Cerebellar cortex (tissue), 1 donor: ENCODE measurements around the gene HEG1.
A peak's percentile ranks its signal among the peaks of the same experiment; 100 is the strongest.
"Not testable (repeated sequence)": the region's sequence is repeated elsewhere in the genome, so short reads cannot be mapped to it uniquely, and the experiment has no call there.

Experiments used
- DNase-seq: peaks from one replicate; pipeline ENCODE4 v3.0.0-alpha.2; 2015; ENCODE audit warnings: low spot score

The HEG1 gene

GRCh38 chr3:125055913-125056745, at the start of gene HEG1:
Gene HEG1, minus strand, starts transcription at chr3:125055997. Its CDS starts 107 bp downstream, at chr3:125055890.
- DNase-seq, result peak; percentile 19

- no peak for DNase-seq
These were observed 49.3 kb upstream of the HEG1 start for GRCh38 chr3:125105116-125105515.

GRCh38 chr3:125104639-125105038, 48.8 kb upstream of the HEG1 start:
- DNase-seq, result no peak

GRCh38 chr3:125103406-125103805, 47.6 kb upstream of the HEG1 start:
- no peak for DNase-seq

- no peak for DNase-seq
These were observed 46.7 kb upstream of the HEG1 start for GRCh38 chr3:125102470-125102869.

GRCh38 chr3:125098611-125099291, 43.0 kb upstream of the HEG1 start:
- DNase-seq, result no peak

GRCh38 chr3:125090649-125091048, 34.9 kb upstream of the HEG1 start:
- DNase-seq, result no peak

- no peak for DNase-seq
These were observed 32.1 kb upstream of the HEG1 start for GRCh38 chr3:125087768-125088391.

GRCh38 chr3:125085166-125085565, 29.4 kb upstream of the HEG1 start:
- no peak for DNase-seq

GRCh38 chr3:125083776-125084175, 28.0 kb upstream of the HEG1 start:
- DNase-seq, result no peak

GRCh38 chr3:125082339-125082738, 26.5 kb upstream of the HEG1 start:
- not testable (repeated sequence) for DNase-seq

- DNase-seq, result no peak
These were observed 24.3 kb upstream of the HEG1 start for GRCh38 chr3:125080077-125080476.

- DNase-seq, result no peak
These were observed 23.9 kb upstream of the HEG1 start for GRCh38 chr3:125079675-125080045.

GRCh38 chr3:125078951-125079674, 23.3 kb upstream of the HEG1 start:
- no peak for DNase-seq

GRCh38 chr3:125077864-125078263, 22.1 kb upstream of the HEG1 start:
- DNase-seq, result no peak

- DNase-seq, result no peak
These were observed 20.7 kb upstream of the HEG1 start for GRCh38 chr3:125076464-125076863.

- no peak for DNase-seq
These were observed 19.9 kb upstream of the HEG1 start for GRCh38 chr3:125075738-125076137.

GRCh38 chr3:125073390-125073905, 17.7 kb upstream of the HEG1 start:
- DNase-seq, result no peak

- no peak for DNase-seq
These were observed 17.1 kb upstream of the HEG1 start for GRCh38 chr3:125072749-125073389.

- DNase-seq, result no peak
These were observed 16.5 kb upstream of the HEG1 start for GRCh38 chr3:125072301-125072700.

GRCh38 chr3:125069968-125070745, 14.4 kb upstream of the HEG1 start:
- DNase-seq, result no peak
